HL-60 (cell line): ENCODE data around the gene KIF4B.

Source experiments
- CTCF ChIP-seq: IDR thresholded peaks from one replicate; pipeline ENCODE4 v1.5.1; 2011; ENCODE audit warnings: low read length, control low read depth, inconsistent platforms; ENCODE audit not compliant: insufficient read depth
- POLR2AphosphoS5 ChIP-seq: IDR thresholded peaks from 2 replicates; pipeline ENCODE4 v1.6.1; 2012; ENCODE audit warnings: low read depth
- REST ChIP-seq: IDR thresholded peaks from 2 replicates; pipeline ENCODE4 v1.6.1; 2012; ENCODE audit warnings: low read depth; ENCODE audit not compliant: insufficient replicate concordance
- SPI1 ChIP-seq: IDR thresholded peaks from 2 replicates; pipeline ENCODE4 v1.6.1; 2012; ENCODE audit warnings: low read depth, mild to moderate bottlenecking, borderline replicate concordance

- no peak for TF ChIP-seq CTCF
- TF ChIP-seq POLR2AphosphoS5 = no peak
- no peak for TF ChIP-seq SPI1
- no peak for TF ChIP-seq REST
Observed at GRCh38 chr5:155015239-155015638, 1.7 kb downstream of the KIF4B start.
